Placental pericyte (primary cell): ENCODE results near the gene TMCC1. TPM values are rescaled to one million over a fixed set of nuclear protein-coding genes. Genes with fewer than 3 reads are reported as not detected.

Experiments
- small RNA-seq: library from RNA; depleted of rRNA; stranded (forward); fragments of <200 nt; gene quantifications from one replicate; pipeline ENCODE3, GENCODE V24; 2012; ENCODE audit warnings: low replicate concordance
- total RNA-seq: library from RNA; depleted of rRNA; stranded (reverse); fragments of >200 nt; gene quantifications from 2 replicates; pipeline ENCODE4 v1.2.3, GENCODE V29; 2012

TMCC1 gene
- 9.3 and 12.3 TPM in 2 replicates for total RNA-seq

GRCh38 chr3:129893581-129894070 lies at the start of gene TMCC1:
Gene TMCC1 (minus strand): TSS chr3:129893711.

GRCh38 chr3:129606636-129607390 lies 286.7 kb downstream of the TMCC1 start, which contains the start of gene PLXND1:
Gene PLXND1 (minus strand): TSS chr3:129606676. CDS start chr3:129606639, 37 bp downstream.

Small RNAs within 50 kb of the gene (small RNA-seq; reads per million reads assigned to genes)
- not detected for gene RF00026
- gene RNY3P13 = not detected

Other genes starting within 250 kb of the TMCC1 start
- gene TRH, start 81.0 kb upstream of the TMCC1 start, total RNA-seq = not detected in 2 replicates
- not detected in 2 replicates for gene ALG1L2, start 188.1 kb upstream of the TMCC1 start, total RNA-seq